Cardiac septum (tissue), 1 donor: ENCODE measurements around the gene DNAH11. TPM values are rescaled to one million over a fixed set of nuclear protein-coding genes. Genes with fewer than 3 reads are reported as not detected.
"Not testable (repeated sequence)": the region's sequence is repeated elsewhere in the genome, so short reads cannot be mapped to it uniquely, and the experiment has no call there.

Experiments
- DNase-seq: peaks from one replicate; pipeline ENCODE4 v3.0.0-alpha.2; 2020; ENCODE audit warnings: low spot score
- intact Hi-C: fragments of 100-400 bp; cut with DNase I; formaldehyde crosslinking; loops from one replicate; pipeline ENCODE4 v1.14.0; 2022
- total RNA-seq: library from RNA; stranded (reverse); fragmentation: NEBNext Ultra II Directional; extraction: Animal tissue kit (Norgen Biotek cat#: 25700); gene quantifications from one replicate; pipeline ENCODE4 v1.2.1, GENCODE V29; 2021
- donor health status: DM: no; HTN: no; CAD: no.

Gene DNAH11
- total RNA-seq, 1 donor from 2014 or later, result 0.51 TPM

DNA sequence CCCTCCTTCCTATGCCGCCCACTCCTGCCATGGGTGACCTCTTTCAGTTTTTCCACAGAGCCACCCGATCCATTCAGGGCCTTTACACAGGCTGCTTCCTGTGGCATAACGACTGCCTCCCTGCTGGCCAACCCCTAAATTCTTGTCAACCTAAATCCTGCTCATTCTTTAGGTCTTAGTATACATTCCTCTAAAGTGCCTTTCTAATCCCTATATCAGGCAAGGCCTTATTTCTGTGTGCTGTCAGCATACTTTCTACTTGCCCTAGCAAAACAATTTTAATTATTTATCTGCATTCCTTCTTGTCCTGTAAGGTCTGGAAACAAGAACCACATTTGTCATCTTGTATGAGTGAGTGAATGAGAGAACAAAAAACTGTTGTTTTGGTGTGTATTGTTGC, 132.4 kb downstream of the DNAH11 start:
- intact Hi-C loops, result no loop called here
- DNase-seq, result no peak

DNA sequence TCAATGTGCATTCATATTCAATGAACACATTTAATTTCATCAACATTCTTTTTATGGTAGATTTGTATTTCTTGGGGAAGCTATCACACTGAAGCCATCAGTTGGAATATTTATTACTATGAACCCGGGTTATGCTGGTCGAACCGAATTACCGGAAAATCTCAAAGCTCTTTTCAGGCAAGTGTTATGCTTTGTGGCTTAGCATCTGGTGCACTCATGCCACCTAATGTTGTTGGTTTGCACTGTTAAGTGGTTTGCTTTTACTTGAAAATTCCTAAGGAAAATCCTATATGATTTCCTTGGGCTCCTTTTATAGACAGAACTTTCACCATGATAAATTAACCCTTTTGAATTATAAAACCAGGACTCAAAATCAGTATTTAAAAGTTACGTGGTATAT, 147.9 kb downstream of the DNAH11 start:
- intact Hi-C loops, result no loop called here
- DNase-seq, result no peak

DNA sequence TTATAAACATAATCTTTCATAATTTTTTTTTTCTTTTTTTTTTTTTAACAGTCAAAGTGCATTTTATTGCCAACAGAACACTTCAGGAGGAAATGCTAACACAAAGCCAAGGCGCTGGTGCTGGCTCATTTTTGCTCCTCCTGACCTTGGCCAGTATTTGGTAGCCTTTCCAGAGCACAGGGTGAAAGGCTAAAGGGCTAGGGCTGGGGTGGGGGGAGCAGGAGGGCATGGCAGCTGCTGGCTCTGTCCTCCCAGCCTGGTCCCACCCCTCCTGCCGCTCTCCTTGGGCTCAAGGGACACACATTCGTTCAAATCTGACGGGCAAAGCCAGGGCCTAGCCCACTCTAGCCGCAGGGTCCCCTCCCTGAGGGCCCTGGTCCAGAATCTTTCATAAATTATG, 148.3 kb downstream of the DNAH11 start:
- intact Hi-C loops, DNase-seq: not testable (repeated sequence)

DNA sequence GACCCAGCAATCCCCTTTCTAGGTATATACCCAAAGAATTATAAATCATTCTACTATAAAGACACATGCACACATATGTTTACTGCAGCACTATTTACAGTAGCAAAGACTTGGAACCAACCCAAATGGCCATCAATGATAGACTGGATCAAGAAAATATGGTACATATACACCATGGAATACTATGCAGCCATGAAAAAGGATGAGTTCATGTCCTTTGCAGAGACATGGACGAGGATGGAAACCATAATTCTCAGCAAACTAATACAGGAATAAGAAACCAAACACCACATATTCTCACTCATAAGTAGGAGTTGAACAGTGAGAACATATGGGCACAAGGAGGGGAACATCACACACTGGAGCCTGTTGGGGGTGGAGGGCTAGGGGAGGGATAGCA, 157.7 kb downstream of the DNAH11 start:
- DNase-seq, intact Hi-C loops: not testable (repeated sequence)

DNA sequence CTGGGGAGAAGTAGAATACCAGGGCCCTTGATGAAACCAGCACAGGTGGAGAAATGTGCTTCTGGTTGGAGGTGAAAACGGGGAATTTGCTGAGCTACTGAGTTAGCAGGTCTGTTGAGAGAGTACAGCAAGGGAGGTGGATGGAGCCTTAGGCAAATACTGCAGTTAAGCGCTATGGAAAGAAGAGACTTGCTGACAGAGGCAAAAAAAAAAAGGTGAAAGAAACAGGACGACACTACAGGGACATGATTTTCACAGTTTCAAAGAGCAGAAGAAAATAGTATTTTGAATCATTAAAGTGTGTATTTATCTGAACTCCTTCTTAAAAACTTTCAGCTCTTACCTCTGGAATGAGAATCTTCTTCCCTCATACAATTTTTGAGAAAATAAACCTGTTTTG, 159.5 kb downstream of the DNAH11 start:
- intact Hi-C loops, result no loop called here

DNA sequence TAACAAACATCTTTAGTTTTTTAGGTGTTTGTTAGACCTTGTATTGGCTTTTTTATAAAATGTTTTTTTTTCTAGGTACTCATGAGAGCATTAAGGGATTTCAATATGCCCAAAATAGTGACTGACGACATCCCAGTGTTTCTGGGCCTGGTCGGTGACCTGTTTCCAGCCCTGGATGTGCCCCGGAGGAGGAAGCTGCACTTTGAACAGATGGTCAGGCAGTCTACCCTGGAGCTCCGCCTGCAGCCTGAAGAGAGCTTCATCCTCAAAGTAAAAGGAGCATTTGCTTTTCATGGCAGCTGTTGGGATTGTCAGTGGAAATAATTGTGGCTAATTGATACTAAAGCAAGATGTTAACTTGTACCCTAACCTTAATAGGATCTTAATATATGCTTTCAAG, 161.5 kb downstream of the DNAH11 start:
- intact Hi-C loops, result no loop called here
- no peak for DNase-seq

More for the DNA sequence above, 159.5 kb downstream of the DNAH11 start:
- DNase-seq, result no peak

DNA sequence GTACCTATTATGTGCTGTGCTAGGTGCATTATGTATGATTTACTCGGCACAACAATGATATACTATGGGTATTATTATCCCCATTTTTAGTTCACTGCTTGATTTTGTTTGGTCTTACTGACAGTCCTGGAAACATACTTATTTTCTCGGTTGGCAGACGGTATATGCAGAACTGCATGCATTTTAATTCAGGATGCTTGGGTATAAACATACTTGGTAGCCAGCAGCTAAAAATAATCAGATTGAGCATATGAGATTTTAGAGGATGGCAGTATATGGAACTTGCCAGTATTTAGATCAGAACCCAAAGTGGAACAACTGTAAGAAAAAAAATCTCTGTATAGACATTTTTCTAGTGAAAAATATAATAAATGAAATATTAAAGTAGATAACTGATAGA, 163.3 kb downstream of the DNAH11 start:
- intact Hi-C loops, result no loop called here

DNA sequence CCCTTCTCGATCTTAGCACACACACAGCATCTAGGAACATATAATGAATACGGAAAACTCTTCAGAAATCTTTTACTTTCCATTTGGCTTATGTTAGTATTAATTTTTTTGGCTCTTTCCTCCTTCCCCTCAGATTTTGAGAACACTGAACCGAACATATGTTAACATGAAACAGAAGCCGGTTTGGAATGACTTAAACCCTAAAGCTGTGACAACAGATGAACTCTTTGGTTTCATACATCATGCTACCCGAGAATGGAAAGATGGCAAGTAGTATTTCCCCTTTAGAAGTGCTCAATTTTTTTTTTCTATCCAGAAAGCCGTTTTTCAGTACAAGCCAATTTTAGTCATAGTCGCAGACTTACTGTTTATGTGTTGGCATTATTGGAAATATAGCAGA, 164.7 kb downstream of the DNAH11 start:
- intact Hi-C loops, result no loop called here
- DNase-seq, result no peak

More for the DNA sequence above, 163.3 kb downstream of the DNAH11 start:
- no peak for DNase-seq

DNA sequence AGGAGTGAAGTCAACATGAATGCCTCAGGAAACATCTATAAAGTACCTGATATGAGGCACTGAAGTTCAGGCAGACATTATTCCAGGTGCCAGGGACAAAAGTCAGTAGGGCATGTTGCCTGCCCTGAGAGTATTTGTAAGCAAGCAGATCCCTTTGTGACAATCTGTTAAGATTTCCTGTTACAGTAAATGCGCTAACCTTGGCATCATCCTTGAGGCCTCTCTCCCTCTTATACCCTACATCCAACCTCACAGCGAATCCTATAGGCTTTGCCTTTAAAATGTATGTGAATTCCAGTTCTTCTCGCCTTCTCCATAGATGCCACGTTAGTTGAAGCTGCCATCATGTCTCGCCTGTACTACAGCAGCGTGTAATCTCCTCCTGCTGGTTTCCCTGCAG, 165.3 kb downstream of the DNAH11 start:
- intact Hi-C loops, result no loop called here
- no peak for DNase-seq

DNA sequence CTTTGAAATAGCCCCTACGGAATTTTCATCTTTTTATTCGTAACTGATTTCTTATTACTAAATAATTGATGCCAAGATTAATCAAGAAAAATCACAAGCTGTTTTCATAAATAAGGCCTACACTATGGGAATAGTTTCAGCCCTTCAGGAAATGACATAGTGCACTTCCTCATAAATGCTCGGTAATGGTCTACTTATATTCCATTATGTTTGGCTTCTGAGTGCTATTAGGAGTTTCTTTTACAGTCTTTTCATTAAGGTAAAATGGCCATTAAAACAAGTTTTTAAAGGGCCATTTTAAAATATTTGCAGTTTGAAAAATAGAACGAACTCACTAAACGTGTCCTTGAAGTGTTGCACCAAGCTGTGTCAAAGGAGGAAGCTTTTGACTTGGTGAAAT, 174.5 kb downstream of the DNAH11 start:
- no peak for DNase-seq

DNA sequence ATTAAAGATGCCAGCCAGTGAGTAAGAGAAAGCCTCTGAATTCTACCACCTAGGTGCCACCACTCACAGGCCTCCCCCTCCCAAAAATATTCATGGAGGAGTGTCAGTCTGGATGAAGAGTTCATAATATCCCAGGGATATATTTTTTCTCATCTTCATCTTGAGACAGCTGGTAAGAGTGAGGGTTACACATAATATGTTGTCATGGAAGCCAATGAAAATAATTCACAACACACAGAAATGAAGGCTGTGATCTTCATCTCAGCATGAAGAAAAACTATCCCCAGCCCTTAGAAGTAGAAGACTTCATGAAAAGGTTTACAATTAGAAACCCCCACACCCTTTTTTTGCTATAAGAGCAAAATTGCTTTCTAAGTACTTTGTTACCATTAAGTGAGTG, 175.6 kb downstream of the DNAH11 start:
- DNase-seq, result no peak
- intact Hi-C loops, result no loop called here

More for the DNA sequence above, 174.5 kb downstream of the DNAH11 start:
- intact Hi-C loops, result no loop called here

DNA sequence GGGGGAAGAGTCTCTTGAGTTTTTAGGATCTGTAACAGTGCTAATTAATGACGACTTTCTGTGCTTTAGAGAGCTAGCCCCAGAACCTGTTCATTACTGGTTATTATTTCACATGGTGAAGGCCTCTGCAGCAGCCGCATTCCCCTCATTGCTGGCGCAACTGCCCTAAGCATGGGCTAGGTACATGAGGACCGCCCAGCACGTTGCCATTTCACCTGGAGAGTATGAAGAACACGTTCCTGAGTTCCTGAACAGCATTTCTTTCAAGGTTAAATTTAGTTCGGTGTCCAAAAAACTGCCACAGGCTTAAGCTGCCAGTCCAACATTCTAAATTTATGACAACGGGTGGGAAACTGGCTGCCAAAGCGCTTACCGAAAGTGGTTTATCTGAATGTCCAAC, 177.0 kb downstream of the DNAH11 start:
- intact Hi-C loops, result no loop called here
- no peak for DNase-seq

DNA sequence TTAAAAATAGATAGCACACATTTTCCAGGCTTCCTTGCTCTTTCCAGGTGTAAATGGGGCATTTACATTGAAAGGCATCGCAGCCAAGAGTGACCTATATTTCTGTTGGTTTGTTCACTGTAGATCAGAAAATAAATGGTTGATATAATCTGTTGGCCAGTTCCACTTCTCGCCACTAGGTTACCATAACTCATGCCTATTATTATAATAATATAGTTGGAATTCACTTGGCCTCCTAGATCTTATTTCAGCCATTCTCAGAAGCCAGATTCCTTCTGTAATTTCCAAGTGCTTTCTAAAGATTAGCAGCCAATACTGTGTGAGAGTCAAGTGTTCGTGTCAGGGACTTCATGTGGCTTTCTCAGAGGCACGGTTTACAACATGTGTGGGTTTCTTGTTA, 179.5 kb downstream of the DNAH11 start:
- intact Hi-C loops, result no loop called here
- DNase-seq, result no peak

DNA sequence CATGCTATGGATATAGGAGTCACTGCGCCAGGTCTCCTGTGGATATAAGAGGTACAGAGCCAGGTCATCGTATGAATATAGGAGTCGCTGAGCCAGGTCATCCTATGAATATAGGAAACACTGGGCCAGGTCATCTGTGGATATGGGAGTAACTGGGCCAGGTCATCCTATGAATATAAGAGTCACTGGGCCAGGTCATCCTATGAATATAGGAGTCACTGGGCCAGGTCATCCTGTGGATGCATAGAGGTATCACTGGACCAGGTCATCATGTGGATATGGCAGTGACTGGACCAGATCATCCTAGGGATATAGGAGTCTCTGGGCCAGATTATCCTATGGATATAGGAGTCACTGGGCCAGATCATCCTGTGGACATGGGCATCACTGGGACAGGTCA, 181.7 kb downstream of the DNAH11 start:
- intact Hi-C loops, result no loop called here
- DNase-seq, result no peak

DNA sequence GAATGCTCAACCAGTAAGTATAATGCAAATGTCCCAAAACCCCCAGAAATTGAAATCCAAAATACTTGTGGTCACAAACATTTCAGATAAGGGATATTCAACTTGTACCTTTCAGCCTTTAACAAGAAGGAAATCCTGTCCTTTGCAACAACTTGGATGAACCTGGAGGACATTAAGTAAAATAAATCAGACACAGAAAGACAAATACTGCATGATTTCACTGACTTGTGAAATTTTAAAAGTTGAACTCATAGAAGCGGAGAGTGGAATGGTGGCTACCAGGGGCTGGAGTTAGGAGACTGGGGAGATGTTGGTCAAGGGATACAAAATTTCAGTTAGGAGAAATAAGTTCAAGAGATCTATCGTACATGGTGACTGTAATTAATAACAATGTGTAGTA, 187.6 kb downstream of the DNAH11 start:
- no peak for DNase-seq

DNA sequence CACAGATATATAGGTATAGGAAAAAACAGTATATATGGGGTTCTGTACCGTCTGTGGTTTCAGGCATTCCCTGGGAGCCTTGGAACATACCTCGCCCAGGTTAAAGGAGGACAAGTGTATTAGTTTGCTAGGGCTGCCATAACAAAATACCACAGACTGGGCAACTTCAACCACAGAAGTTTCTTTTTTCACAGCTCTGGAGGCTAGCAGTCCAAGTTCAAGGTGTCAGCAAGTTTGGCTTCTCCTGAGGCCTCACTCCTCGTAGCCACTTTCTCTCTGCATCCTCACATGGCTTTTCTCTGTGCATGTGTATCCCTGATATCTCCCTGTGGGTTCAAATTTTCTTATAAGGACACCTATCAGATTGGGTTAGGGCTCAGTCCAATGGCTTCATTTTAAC, 189.1 kb downstream of the DNAH11 start:
- intact Hi-C loops, result no loop called here
- no peak for DNase-seq

More for the DNA sequence above, 187.6 kb downstream of the DNAH11 start:
- intact Hi-C loops, result no loop called here

DNA sequence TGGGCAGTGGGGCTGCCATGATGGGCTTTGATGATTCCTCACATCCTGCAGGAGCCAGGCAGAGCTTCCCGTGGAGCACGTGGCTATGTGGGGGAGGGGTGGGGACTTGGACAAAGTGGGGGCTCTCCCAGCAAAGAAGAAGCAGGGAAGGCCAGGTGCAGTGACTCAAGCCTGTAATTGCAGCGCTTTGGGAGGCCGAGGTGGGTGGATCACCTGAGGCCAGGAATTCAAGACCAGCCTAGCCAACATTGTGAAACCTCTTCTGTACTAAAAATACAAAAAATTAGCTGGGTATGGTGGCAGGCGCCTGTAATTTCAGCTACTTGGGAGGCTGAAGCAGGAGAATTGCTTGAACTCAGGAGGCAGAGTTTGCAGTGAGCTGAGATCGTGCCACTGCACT, 190.1 kb downstream of the DNAH11 start:
- DNase-seq, intact Hi-C loops: not testable (repeated sequence)

DNA sequence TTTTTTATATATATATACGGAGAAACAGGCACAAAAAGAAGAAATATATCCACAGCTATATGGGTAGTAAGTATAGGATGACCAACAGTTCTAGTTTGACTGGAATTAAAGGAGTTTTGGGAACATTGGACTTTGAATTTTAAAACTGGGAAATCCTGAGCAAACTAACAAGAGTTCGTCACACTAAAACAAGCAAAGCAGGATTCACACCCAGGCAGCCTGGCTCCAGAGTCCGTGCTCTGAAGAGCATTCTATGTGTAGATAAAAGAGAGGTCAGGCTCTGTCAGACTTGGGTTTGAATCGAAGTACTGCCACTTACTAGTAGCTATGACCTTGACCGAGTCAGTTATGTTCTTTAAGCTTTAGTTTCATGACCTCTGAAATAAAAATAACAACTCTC, 191.0 kb downstream of the DNAH11 start:
- intact Hi-C loops, result no loop called here
- no peak for DNase-seq

DNA sequence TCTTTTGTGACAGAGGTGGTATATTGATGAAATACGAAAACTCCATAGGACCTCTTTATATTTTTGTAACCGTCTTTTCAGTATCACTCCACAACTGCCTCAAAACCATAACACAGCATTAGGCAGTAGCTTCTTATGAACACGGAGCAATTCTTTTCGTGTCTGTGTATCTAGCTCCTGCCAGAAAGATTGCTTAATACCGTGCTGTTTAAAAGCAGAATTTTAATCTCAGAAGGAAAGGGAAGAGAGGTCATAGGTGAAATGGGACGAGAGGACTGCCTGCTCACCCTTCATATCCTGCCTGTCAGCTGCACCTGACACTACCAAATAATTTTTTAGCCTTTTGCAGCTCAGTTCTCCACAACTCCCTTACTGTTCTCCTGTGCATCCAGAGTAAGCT, 200.7 kb downstream of the DNAH11 start:
- intact Hi-C loops, result no loop called here

DNA sequence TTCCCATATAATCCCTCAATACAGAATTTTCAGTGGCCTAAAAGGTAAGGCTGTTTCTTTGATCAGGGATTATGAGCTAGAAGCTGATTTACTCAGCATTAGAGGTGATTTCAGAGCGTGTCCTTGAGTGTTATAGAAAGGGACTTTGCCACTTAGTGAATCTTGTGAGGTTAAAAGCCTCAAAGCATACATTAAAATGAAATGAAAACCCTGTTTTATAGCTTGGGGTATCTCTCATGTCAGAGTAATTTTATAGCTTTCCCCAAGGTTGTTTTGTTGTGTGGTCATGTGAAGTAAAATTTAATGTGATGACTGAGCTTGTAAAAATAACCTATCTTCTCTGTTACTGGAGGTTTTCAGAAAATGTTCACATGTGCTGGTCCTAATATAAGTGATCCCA, 204.1 kb downstream of the DNAH11 start:
- intact Hi-C loops, result no loop called here
- no peak for DNase-seq

More for the DNA sequence above, 200.7 kb downstream of the DNAH11 start:
- DNase-seq, result no peak

DNA sequence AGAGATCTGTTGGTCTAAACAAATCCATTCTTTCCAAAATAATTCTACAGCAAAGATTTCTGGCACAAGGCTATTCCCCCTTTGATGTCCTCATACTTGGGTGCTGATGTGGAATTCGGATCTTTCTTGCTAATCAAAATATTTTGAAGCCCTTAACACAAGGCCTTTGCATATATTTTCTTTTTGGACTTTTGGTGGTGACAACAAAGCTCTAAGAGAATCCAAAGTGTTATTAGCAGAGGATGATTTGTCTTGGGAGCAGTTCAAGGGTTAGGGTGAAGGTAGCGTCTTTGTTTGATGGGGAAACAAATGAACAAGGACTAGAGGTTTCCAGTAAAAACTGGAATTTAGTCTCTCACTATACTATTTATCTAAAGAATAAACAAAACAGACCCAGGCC, 205.0 kb downstream of the DNAH11 start:
- intact Hi-C loops, result no loop called here
- no peak for DNase-seq

DNA sequence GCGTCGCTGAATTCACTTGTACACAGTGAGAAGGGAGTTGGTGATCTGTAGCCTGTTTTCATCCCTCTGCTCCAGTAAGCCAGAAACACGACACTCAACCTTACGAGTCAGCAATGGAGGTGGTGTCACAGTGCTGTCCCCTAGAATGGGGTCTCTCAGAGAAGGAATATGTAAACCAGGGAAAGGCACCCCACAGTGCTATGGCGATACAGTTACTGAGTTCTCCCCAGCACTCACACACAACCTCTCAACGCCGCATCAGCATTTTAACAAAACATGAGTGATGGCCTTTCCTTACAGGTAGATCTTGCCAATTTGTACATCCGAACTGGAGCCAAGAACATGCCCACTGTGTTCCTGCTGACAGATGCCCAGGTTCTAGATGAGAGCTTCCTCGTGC, 206.5 kb downstream of the DNAH11 start:
- intact Hi-C loops, result no loop called here
- DNase-seq, result no peak

DNA sequence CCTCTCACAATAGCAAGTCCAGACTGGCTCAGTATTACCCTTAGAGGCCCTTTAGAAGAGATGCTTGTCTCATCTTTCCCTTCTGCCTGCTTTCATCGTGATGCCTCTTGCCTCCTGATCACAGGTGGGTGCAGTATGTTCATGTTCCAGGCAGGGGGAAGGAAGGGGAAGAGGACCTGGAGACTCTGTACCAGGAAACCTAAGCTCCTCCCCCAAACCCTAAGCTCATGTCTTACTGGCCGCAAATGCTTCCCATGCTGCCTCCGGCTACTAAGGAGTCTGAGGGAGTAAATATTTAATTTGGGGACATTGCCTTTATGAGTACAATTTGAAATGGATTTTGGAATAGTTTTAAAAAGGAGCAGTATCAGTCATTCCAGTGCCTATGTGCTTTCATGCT, 210.2 kb downstream of the DNAH11 start:
- DNase-seq, result no peak
- intact Hi-C loops, result no loop called here
